ENCODE measurements around the gene UBTD1.

Gene UBTD1

DNA sequence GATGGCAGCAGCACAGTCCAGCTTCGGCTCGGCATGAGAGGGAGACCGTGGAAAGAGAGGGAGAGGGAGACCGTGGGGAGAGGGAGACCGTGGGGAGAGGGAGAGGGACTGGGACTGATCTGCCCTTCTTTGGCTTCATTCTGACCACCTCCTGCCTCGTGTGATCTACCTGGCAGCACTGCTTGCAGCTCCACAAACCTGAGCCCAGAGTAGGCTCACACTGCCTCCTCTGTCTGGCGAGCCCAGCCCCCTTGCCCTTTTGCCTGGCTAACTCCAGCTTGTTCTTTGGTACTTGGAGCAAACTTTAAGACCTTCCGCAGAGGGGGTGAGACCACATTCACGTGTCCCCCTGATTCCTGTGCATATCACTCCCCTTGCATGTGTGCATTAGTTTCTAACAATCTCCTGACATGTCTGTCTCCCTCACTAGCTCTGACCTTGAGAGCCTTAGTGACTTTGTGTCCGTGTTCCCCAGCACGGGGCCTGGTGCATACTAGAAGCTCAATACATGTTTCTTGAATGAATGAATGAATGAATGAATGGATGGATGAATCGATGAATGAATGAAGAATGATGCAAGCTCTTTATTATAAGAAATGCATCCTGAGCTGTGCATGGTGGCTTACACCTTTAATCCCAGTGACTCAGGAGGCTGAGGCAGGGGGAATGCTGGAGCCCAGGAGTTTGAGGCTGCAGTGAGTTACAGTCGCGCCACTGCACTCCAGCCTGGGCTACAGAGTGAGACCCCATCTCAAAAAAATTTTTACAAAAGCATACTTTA is 31.2 kb downstream of the UBTD1 start:
- TF ChIP-seq, protein P1, sequence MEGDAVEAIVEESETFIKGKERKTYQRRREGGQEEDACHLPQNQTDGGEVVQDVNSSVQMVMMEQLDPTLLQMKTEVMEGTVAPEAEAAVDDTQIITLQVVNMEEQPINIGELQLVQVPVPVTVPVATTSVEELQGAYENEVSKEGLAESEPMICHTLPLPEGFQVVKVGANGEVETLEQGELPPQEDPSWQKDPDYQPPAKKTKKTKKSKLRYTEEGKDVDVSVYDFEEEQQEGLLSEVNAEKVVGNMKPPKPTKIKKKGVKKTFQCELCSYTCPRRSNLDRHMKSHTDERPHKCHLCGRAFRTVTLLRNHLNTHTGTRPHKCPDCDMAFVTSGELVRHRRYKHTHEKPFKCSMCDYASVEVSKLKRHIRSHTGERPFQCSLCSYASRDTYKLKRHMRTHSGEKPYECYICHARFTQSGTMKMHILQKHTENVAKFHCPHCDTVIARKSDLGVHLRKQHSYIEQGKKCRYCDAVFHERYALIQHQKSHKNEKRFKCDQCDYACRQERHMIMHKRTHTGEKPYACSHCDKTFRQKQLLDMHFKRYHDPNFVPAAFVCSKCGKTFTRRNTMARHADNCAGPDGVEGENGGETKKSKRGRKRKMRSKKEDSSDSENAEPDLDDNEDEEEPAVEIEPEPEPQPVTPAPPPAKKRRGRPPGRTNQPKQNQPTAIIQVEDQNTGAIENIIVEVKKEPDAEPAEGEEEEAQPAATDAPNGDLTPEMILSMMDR (IDR thresholded peaks at IDR 0.05; ENCODE audit: insufficient read depth, low read length, poor library complexity, severe bottlenecking): no peak
- TF ChIP-seq EZH2phosphoT487 (conservative IDR thresholded peaks at IDR 0.05; ENCODE audit: low read length): no peak
- Histone ChIP-seq H3K9me3 (ENCODE audit: insufficient read depth, low read length) (no peaks in the 10 kb centered on the region), H3K79me2 (ENCODE audit: insufficient read depth, low read length) (no peaks in the 10 kb centered on the region), H3K36me3 (ENCODE audit: low read length) (no peaks in the 10 kb centered on the region), H3K27ac (ENCODE audit: low read depth, low read length) (no peak overlapping the region), H3K9ac (ENCODE audit: low read length) (no peak overlapping the region), H3F3A (ENCODE audit: insufficient read depth) (no peaks in the 10 kb centered on the region), H2AFZ (ENCODE audit: low read depth, low read length, severe bottlenecking) (no peak overlapping the region), H3K27me3 (ENCODE audit: low read length) (no peaks in the 10 kb centered on the region), H3K9me2 (replicated peaks; ENCODE audit: insufficient read depth, low read length) (no peaks in the 10 kb centered on the region), H3K4me3 (ENCODE audit: insufficient read depth, low read length, poor library complexity, severe bottlenecking) (no peak overlapping the region), H4K20me1 (ENCODE audit: low read depth, low read length) (no peaks in the 10 kb centered on the region), H3K4me2 (ENCODE audit: low read depth, low read length, poor library complexity, severe bottlenecking) (no peak overlapping the region)

DNA sequence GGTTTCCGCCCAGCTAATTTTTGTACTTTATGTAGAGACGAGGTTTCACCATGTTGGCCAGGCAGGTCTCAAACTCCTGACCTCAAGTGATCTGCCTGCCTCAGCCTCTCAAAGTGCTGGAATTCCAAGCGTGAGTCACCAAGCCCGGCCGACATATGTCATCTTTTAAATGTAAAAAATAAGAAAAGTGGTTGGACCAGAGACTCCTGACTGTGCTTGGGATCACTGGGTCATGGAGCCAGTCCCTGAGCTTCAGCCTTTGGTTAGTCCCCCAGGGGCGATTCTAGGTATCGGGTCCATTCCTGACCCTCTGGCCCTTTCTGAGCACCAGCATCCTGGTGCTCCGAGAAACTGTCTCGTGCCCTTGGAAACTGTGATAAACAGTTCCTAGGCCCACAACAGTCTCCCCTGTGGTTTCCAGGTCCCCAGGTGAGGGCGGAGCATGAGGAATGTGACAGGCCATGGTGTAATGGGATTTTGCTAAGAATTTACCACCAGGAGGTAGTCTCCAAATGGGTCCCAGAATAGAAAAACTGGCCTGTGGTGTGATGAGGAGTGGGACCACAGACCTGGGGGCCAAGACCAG is 32.8 kb downstream of the UBTD1 start:
- TF ChIP-seq, protein P1 (IDR thresholded peaks at IDR 0.05; ENCODE audit: insufficient read depth, low read length, poor library complexity, severe bottlenecking): no peak
- TF ChIP-seq EZH2phosphoT487 (conservative IDR thresholded peaks at IDR 0.05; ENCODE audit: low read length): no peak

DNA sequence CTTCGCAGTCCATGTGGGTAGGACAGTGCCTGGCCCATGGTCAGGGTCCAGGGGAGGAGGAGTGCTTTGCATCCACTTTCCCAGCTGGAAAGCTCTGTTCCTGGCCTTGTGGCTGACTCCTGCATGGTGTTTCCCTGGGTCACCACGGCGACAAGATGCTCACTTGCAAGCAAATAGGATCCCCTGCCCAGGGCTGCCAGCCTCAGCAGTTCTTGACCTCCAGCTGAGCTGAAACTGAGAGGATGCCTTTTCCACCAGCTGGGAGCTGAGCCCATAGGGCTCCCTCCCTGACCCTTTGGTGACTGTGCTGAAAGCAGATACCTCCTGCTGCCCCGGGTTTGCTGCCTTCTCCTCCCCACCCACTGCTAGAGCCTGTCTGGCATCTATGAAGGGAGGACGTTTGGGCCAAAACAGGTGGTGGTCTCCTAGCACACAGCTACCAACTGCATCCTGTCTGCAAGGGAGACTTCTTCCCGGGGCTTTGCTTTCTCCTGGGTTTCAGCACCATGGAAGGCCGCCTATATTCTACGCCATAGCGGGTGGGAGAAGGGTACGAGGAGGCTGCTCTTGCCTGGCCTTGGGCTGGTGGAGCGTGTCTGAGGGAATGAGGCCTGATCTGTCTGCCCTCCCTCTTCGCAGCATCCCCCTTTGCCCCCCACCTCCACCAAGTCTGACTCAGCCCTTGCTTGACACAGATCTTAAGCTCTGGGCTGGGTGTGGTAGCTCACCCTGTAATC is 34.4 kb downstream of the UBTD1 start:
- Histone ChIP-seq H3K27me3 (ENCODE audit: low read length) (no peaks in the 10 kb centered on the region), H3K79me2 (ENCODE audit: insufficient read depth, low read length) (no peaks in the 10 kb centered on the region), H3F3A (ENCODE audit: insufficient read depth) (no peaks in the 10 kb centered on the region), H4K20me1 (ENCODE audit: low read depth, low read length) (no peaks in the 10 kb centered on the region), H3K27ac (ENCODE audit: low read depth, low read length) (no peak overlapping the region), H3K9me2 (replicated peaks; ENCODE audit: insufficient read depth, low read length) (no peaks in the 10 kb centered on the region), H3K4me2 (ENCODE audit: low read depth, low read length, poor library complexity, severe bottlenecking) (no peak overlapping the region), H3K36me3 (ENCODE audit: low read length) (no peaks in the 10 kb centered on the region), H3K9me3 (ENCODE audit: insufficient read depth, low read length) (no peaks in the 10 kb centered on the region), H2AFZ (ENCODE audit: low read depth, low read length, severe bottlenecking) (no peak overlapping the region), H3K9ac (ENCODE audit: low read length) (no peak overlapping the region), H3K4me3 (ENCODE audit: insufficient read depth, low read length, poor library complexity, severe bottlenecking) (no peak overlapping the region)
- TF ChIP-seq, protein P1 (IDR thresholded peaks at IDR 0.05; ENCODE audit: insufficient read depth, low read length, poor library complexity, severe bottlenecking): no peak
- TF ChIP-seq EZH2phosphoT487 (conservative IDR thresholded peaks at IDR 0.05; ENCODE audit: low read length): no peak

More for the DNA sequence above, 32.8 kb downstream of the UBTD1 start:
- H3K9me3 ChIP-seq (ENCODE audit: insufficient read depth, low read length): no peaks in the 10 kb centered on the region
- no peak overlapping the region for H2AFZ ChIP-seq (ENCODE audit: low read depth, low read length, severe bottlenecking)
- no peak overlapping the region for H3K27ac ChIP-seq (ENCODE audit: low read depth, low read length)
- no peak overlapping the region for H3K9ac ChIP-seq (ENCODE audit: low read length)
- H3K36me3 ChIP-seq (ENCODE audit: low read length): no peaks in the 10 kb centered on the region
- H3F3A ChIP-seq (ENCODE audit: insufficient read depth): no peaks in the 10 kb centered on the region
- H4K20me1 ChIP-seq (ENCODE audit: low read depth, low read length): no peaks in the 10 kb centered on the region
- no peaks in the 10 kb centered on the region for H3K9me2 ChIP-seq (replicated peaks; ENCODE audit: insufficient read depth, low read length)
- no peak overlapping the region for H3K4me3 ChIP-seq (ENCODE audit: insufficient read depth, low read length, poor library complexity, severe bottlenecking)
- H3K27me3 ChIP-seq (ENCODE audit: low read length): no peaks in the 10 kb centered on the region
- H3K4me2 ChIP-seq (ENCODE audit: low read depth, low read length, poor library complexity, severe bottlenecking): no peak overlapping the region
- no peaks in the 10 kb centered on the region for H3K79me2 ChIP-seq (ENCODE audit: insufficient read depth, low read length)

Data from SU-DHL-6 (cell line).